Trophoblast cell (in vitro differentiated cells and primary cell): Measurements from ENCODE around the gene SF3A1.

Experiments
- DNase-seq, 2 donors: peaks; one replicate each; pipeline ENCODE4 v3.0.0-alpha.2; 2016
- H2AFZ ChIP-seq: 2 replicates; pipeline ENCODE4 v1.6.1; 2013; ENCODE audit warnings: low read length, moderate library complexity, mild to moderate bottlenecking; ENCODE audit not compliant: insufficient read depth, poor library complexity
- H2AK5ac ChIP-seq: 2 replicates; pipeline ENCODE4 v1.6.1; 2013; ENCODE audit warnings: mild to moderate bottlenecking, low read length
- H2BK120ac ChIP-seq: 2 replicates; pipeline ENCODE4 v1.6.1; 2013; ENCODE audit warnings: low read length, mild to moderate bottlenecking, moderate library complexity; ENCODE audit not compliant: insufficient read depth, poor library complexity
- H2BK12ac ChIP-seq: 2 replicates; pipeline ENCODE4 v1.6.1; 2013; ENCODE audit warnings: mild to moderate bottlenecking, low read length, moderate library complexity
- H2BK5ac ChIP-seq: 2 replicates; pipeline ENCODE4 v1.6.1; 2013; ENCODE audit warnings: low read length, low read depth, moderate library complexity, mild to moderate bottlenecking; ENCODE audit not compliant: poor library complexity
- H3K14ac ChIP-seq: 2 replicates; pipeline ENCODE4 v1.6.1; 2013; ENCODE audit warnings: mild to moderate bottlenecking, low read length
- H3K18ac ChIP-seq: 2 replicates; pipeline ENCODE4 v1.6.1; 2013; ENCODE audit warnings: mild to moderate bottlenecking, low read length
- H3K23ac ChIP-seq: 2 replicates; pipeline ENCODE4 v1.6.1; 2013; ENCODE audit warnings: low read length
- H3K27ac ChIP-seq: 2 replicates; pipeline ENCODE4 v1.5.1; 2013; ENCODE audit warnings: low read depth, mild to moderate bottlenecking, inconsistent platforms, low read length, moderate library complexity
- H3K27me3 ChIP-seq: 2 replicates; pipeline ENCODE4 v1.6.1; 2013; ENCODE audit warnings: inconsistent platforms, mild to moderate bottlenecking, low read length, moderate library complexity; ENCODE audit not compliant: insufficient read depth
- H3K36me3 ChIP-seq, 2 experiments: 1 replicate in 1 of 2; 2 replicates in 1 of 2; pipeline ENCODE4 v1.6.1; 2013; ENCODE audit warnings: low read length in 2 of 2, mild to moderate bottlenecking in 2 of 2, moderate library complexity in 1 of 2; ENCODE audit not compliant: insufficient read depth in 2 of 2, control insufficient read depth in 1 of 2
- H3K4ac ChIP-seq: 2 replicates; pipeline ENCODE4 v1.6.1; 2013; ENCODE audit warnings: low read depth, mild to moderate bottlenecking, low read length, moderate library complexity
- H3K4me1 ChIP-seq, 2 experiments: 1 replicate in 1 of 2; 2 replicates in 1 of 2; pipeline ENCODE4 v1.6.1; 2013; ENCODE audit warnings: low read length in 2 of 2, mild to moderate bottlenecking in 2 of 2, moderate library complexity in 1 of 2; ENCODE audit not compliant: insufficient read depth in 2 of 2, control insufficient read depth in 1 of 2
- H3K4me2 ChIP-seq: 2 replicates; pipeline ENCODE4 v1.6.1; 2013; ENCODE audit warnings: inconsistent platforms, mild to moderate bottlenecking, low read length, moderate library complexity
- H3K4me3 ChIP-seq: 2 replicates; pipeline ENCODE4 v1.5.1; 2013; ENCODE audit warnings: mild to moderate bottlenecking, low read depth, low read length, inconsistent platforms
- H3K79me1 ChIP-seq: one replicate; pipeline ENCODE4 v1.6.1; 2013; ENCODE audit warnings: low read length
- H3K79me2 ChIP-seq: 2 replicates; pipeline ENCODE4 v1.6.1; 2013; ENCODE audit warnings: low read length, mild to moderate bottlenecking; ENCODE audit not compliant: control insufficient read depth, insufficient read depth, poor library complexity
- H3K9ac ChIP-seq: 2 replicates; pipeline ENCODE4 v1.6.1; 2013; ENCODE audit warnings: mild to moderate bottlenecking, low read length
- H3K9me3 ChIP-seq: 2 replicates; pipeline ENCODE4 v1.6.1; 2013; ENCODE audit warnings: low read depth, mild to moderate bottlenecking, control low read depth, inconsistent platforms, low read length; ENCODE audit not compliant: insufficient read depth
- H4K12ac ChIP-seq: 2 replicates; pipeline ENCODE4 v1.6.1; 2013; ENCODE audit warnings: low read depth, mild to moderate bottlenecking, low read length, moderate library complexity
- H4K8ac ChIP-seq: 2 replicates; pipeline ENCODE4 v1.6.1; 2013; ENCODE audit warnings: low read depth, mild to moderate bottlenecking, low read length, moderate library complexity
- H4K91ac ChIP-seq: one replicate; pipeline ENCODE4 v1.6.1; 2013; ENCODE audit warnings: low read depth, mild to moderate bottlenecking, low read length, moderate library complexity
- WGBS: extraction: QIAGEN DNeasy Blood & Tissue Kit; methylation state at CpG from one replicate; pipeline ENCODE4 v1.1.7; 2013; ENCODE audit warnings: missing lambda C conversion rate; ENCODE audit not compliant: insufficient read length, insufficient coverage; ENCODE audit errors: extremely low coverage; 5-methylcytosine and 5-hydroxymethylcytosine counted together

SF3A1 gene

GRCh38 chr22:30334646-30335045 is 22.0 kb downstream of the SF3A1 start:
- no peak for DNase-seq
- Histone ChIP-seq H3K18ac (no peak overlapping the region), H2BK5ac (no peak overlapping the region), H3K27ac (no peak overlapping the region), H3K23ac (no peak overlapping the region), H3K27me3 (no peaks in the 10 kb centered on the region), H3K4me3 (no peak overlapping the region), H3K36me3 (peaks cover 62 to 70% of the 10 kb centered on the region in 2 experiments), H4K12ac (no peak overlapping the region), H3K14ac (no peak overlapping the region), H3K79me1 (peaks cover 22% of the 10 kb centered on the region), H4K91ac (no peak overlapping the region), H3K4me2 (no peak overlapping the region), H4K8ac (no peak overlapping the region), H3K4ac (no peak overlapping the region), H2AFZ (no peak overlapping the region), H2BK12ac (no peak overlapping the region), H2BK120ac (no peak overlapping the region), H3K9me3 (peaks cover 2% of the 10 kb centered on the region), H2AK5ac (no peak overlapping the region), H3K79me2 (peaks cover 3% of the 10 kb centered on the region), H3K4me1 (peaks cover 23 to 28% of the 10 kb centered on the region in 2 experiments), H3K9ac (no peak overlapping the region)
- WGBS = no CpG with 5 or more reads among the region's 4 CpGs

GRCh38 chr22:30333707-30334087 is 23.0 kb downstream of the SF3A1 start:
- Histone ChIP-seq H3K4me2 (no peak overlapping the region), H3K79me2 (peaks cover 3% of the 10 kb centered on the region), H3K27ac (no peak overlapping the region), H2BK5ac (no peak overlapping the region), H3K4ac (no peak overlapping the region), H3K18ac (no peak overlapping the region), H4K8ac (no peak overlapping the region), H2BK120ac (no peak overlapping the region), H3K4me3 (no peak overlapping the region), H3K79me1 (peaks cover 28% of the 10 kb centered on the region), H4K91ac (no peak overlapping the region), H3K14ac (no peak overlapping the region), H2BK12ac (no peak overlapping the region), H3K9ac (no peak overlapping the region), H2AFZ (no peak overlapping the region), H2AK5ac (no peak overlapping the region), H3K23ac (no peak overlapping the region), H3K36me3 (peaks cover 53 to 60% of the 10 kb centered on the region in 2 experiments), H4K12ac (no peak overlapping the region), H3K9me3 (peaks cover 2% of the 10 kb centered on the region), H3K4me1 (peaks cover 25 to 28% of the 10 kb centered on the region in 2 experiments), H3K27me3 (no peaks in the 10 kb centered on the region)
- no peak for DNase-seq
- no CpG with 5 or more reads among the region's 3 CpGs for WGBS

GRCh38 chr22:30332994-30333706 is 23.5 kb downstream of the SF3A1 start:
- Histone ChIP-seq H2BK12ac (peak overlapping the region; percentile 25), H3K4me3 (no peak overlapping the region), H3K79me1 (peaks cover 30% of the 10 kb centered on the region)

GRCh38 chr22:30332551-30332950 is 24.1 kb downstream of the SF3A1 start:
- Histone ChIP-seq H3K9ac (no peak overlapping the region), H3K4me3 (no peak overlapping the region), H3K4me2 (no peak overlapping the region), H3K79me1 (peaks cover 36% of the 10 kb centered on the region), H2BK120ac (peak overlapping the region; percentile 49), H2BK12ac (peak overlapping the region; percentile 47), H3K23ac (no peak overlapping the region), H3K27ac (peak overlapping the region; percentile 60), H2AK5ac (peak overlapping the region; percentile 49), H2AFZ (no peak overlapping the region), H3K18ac (peak overlapping the region; percentile 10), H3K79me2 (peaks cover 3% of the 10 kb centered on the region), H3K9me3 (peaks cover 2% of the 10 kb centered on the region), H4K8ac (peak overlapping the region; percentile 14), H3K27me3 (no peaks in the 10 kb centered on the region), H4K12ac (no peak overlapping the region), H3K4ac (peak overlapping the region; percentile 18), H4K91ac (peak overlapping the region; percentile 50), H3K36me3 (peaks cover 43 to 51% of the 10 kb centered on the region in 2 experiments), H3K4me1 (peaks cover 30 to 32% of the 10 kb centered on the region in 2 experiments), H3K14ac (peak overlapping the region; percentile 58), H2BK5ac (peak overlapping the region; percentile 50)
- no peak for DNase-seq
- WGBS = no CpG with 5 or more reads among the region's 5 CpGs

More at GRCh38 chr22:30332994-30333706, 23.5 kb downstream of the SF3A1 start:
- Histone ChIP-seq H3K9ac (no peak overlapping the region), H4K8ac (peak overlapping the region; percentile 14), H4K91ac (peak overlapping the region; percentile 50), H3K4me1 (peaks cover 26 to 28% of the 10 kb centered on the region in 2 experiments), H3K23ac (no peak overlapping the region), H4K12ac (no peak overlapping the region), H3K27ac (peak overlapping the region; percentile 60), H3K36me3 (peaks cover 49 to 56% of the 10 kb centered on the region in 2 experiments), H3K27me3 (no peaks in the 10 kb centered on the region), H2BK120ac (no peak overlapping the region), H3K79me2 (peaks cover 3% of the 10 kb centered on the region), H3K14ac (peak overlapping the region; percentile 13), H3K4ac (peak overlapping the region; percentile 11), H3K4me2 (no peak overlapping the region), H3K18ac (peak overlapping the region; percentile 10), H2AK5ac (peak overlapping the region; percentile 3), H2AFZ (no peak overlapping the region), H3K9me3 (peaks cover 2% of the 10 kb centered on the region), H2BK5ac (peak overlapping the region; percentile 50)
- no CpG with 5 or more reads among the region's 2 CpGs for WGBS
- DNase-seq = peak; percentile 24 to 71
